A549 (cell line): ENCODE data around the gene ARHGAP11A. TPM values are rescaled to one million over a fixed set of nuclear protein-coding genes. Genes with fewer than 3 reads are reported as not detected.
"Not testable (repeated sequence)": the region's sequence is repeated elsewhere in the genome, so short reads cannot be mapped to it uniquely, and the experiment has no call there.

ENCODE experiments used
- ATAC-seq, 2 experiments: fragments of 200-7000 bp in 1 of 2; fragments of >200 bp in 1 of 2; cut with Nextera tagmentation in 1 of 2; cut with Tn5 transposase in 1 of 2; 3 replicates each; pipeline versions ENCODE4 v1.8.0 to v1.9.1; 2018 to 2020; ENCODE audit warnings: mild to moderate bottlenecking in 1 of 2, moderate library complexity in 1 of 2
- CTCF ChIA-PET: fragments of 300-600 bp; sonication (Branson Sonifier 250); formaldehyde crosslinking; extraction: SDS; loops from one replicate; lab custom pipeline; 2021; ENCODE audit warnings: antibody characterized with exemption, inconsistent platforms; lab: Yijun Ruan, JAX
- POLR2A ChIA-PET: fragments of 350-600 bp; formaldehyde crosslinking; extraction: SDS; loops from one replicate; lab custom pipeline; 2021; ENCODE audit warnings: antibody characterized with exemption, inconsistent platforms; lab: Yijun Ruan, JAX
- DNase-seq, 2 experiments: peaks; one replicate each; pipeline versions ENCODE4 v3.0.0 to v3.0.0-alpha.2; 2011 to 2016; ENCODE audit warnings: low read depth in 1 of 2, low spot score in 1 of 2
- FAIRE-seq: peaks from 2 replicates; lab custom pipeline; 2011; peaks lifted over from hg19 to GRCh38; lab: Jason Lieb, UNC
- H3K27ac ChIP-seq, 2 experiments: fragments of >200 bp; sonication (Bioruptor Twin); formaldehyde crosslinking; 3 replicates each; pipeline ENCODE4 v1.5.1; 2016 to 2017
- H3K4me1 ChIP-seq: fragments of >200 bp; sonication (Bioruptor Twin); formaldehyde crosslinking; 3 replicates; pipeline ENCODE4 v1.6.1; 2016
- H3K4me2 ChIP-seq: fragments of >200 bp; sonication (Bioruptor Twin); formaldehyde crosslinking; 3 replicates; pipeline ENCODE4 v1.6.1; 2016
- H3K4me3 ChIP-seq: fragments of >200 bp; sonication (Bioruptor Twin); formaldehyde crosslinking; 3 replicates; pipeline ENCODE4 v1.5.1; 2016
- H3K9me3 ChIP-seq: fragments of >200 bp; sonication (Bioruptor Twin); formaldehyde crosslinking; 3 replicates; pipeline ENCODE4 v1.6.1; 2016
- CEBPB ChIP-seq, 2 experiments: fragments of >200 bp in 1 of 2; sonication (Bioruptor Twin) in 1 of 2; formaldehyde crosslinking in 1 of 2; IDR thresholded peaks; 2 replicates each; pipeline ENCODE4 v1.6.1; 2012 to 2016
- JUN ChIP-seq, 2 experiments: fragments of >200 bp; sonication (Bioruptor Twin); formaldehyde crosslinking; IDR thresholded peaks; 2 replicates in 1 of 2; 3 replicates in 1 of 2; pipeline ENCODE4 v1.6.1; 2016 to 2017
- KDM5A ChIP-seq: fragments of 200-600 bp; sonication (generic); IDR thresholded peaks from 2 replicates; pipeline ENCODE4 v1.6.1; 2016; ENCODE audit warnings: antibody characterized with exemption, mild to moderate bottlenecking
- MYC ChIP-seq: IDR thresholded peaks from 2 replicates; pipeline ENCODE4 v1.6.1; 2012; ENCODE audit warnings: mild to moderate bottlenecking, inconsistent platforms, low read length, improper control_type of control experiment, borderline replicate concordance
- WGBS: methylation state at CpG from one replicate; pipeline ENCODE4 v1.1.6; 2017; ENCODE audit errors: missing lambda C conversion rate; 5-methylcytosine and 5-hydroxymethylcytosine counted together
- polyA minus RNA-seq: library from RNA; depleted of rRNA, polyadenylated mRNA; stranded (reverse); fragments of >200 nt; gene quantifications from 2 replicates; pipeline ENCODE4 v1.2.3, GENCODE V29; 2011; rRNA and poly(A)+ RNA removed
- polyA plus RNA-seq, 4 experiments: library from polyadenylated mRNA; depleted of rRNA in 3 of 4; stranded (reverse); fragments of >200 nt; fragmentation: RNase III in 1 of 4; extraction: RNeasy Plus Mini Kit Qiagen cat#74134 plus additional on column Dnase treatment in 1 of 4; gene quantifications; 2 replicates in 3 of 4; 3 replicates in 1 of 4; pipeline ENCODE4 v1.2.3, GENCODE V29; 2011 to 2017
- TF ChIP-seq, protein P1 (sequence below): IDR thresholded peaks from 2 replicates; pipeline ENCODE4 v1.6.1; 2012; ENCODE audit warnings: low read depth, borderline replicate concordance
- TF ChIP-seq, protein P2 (sequence below): IDR thresholded peaks from 2 replicates; pipeline ENCODE4 v1.6.1; 2012

Gene ARHGAP11A, protein sequence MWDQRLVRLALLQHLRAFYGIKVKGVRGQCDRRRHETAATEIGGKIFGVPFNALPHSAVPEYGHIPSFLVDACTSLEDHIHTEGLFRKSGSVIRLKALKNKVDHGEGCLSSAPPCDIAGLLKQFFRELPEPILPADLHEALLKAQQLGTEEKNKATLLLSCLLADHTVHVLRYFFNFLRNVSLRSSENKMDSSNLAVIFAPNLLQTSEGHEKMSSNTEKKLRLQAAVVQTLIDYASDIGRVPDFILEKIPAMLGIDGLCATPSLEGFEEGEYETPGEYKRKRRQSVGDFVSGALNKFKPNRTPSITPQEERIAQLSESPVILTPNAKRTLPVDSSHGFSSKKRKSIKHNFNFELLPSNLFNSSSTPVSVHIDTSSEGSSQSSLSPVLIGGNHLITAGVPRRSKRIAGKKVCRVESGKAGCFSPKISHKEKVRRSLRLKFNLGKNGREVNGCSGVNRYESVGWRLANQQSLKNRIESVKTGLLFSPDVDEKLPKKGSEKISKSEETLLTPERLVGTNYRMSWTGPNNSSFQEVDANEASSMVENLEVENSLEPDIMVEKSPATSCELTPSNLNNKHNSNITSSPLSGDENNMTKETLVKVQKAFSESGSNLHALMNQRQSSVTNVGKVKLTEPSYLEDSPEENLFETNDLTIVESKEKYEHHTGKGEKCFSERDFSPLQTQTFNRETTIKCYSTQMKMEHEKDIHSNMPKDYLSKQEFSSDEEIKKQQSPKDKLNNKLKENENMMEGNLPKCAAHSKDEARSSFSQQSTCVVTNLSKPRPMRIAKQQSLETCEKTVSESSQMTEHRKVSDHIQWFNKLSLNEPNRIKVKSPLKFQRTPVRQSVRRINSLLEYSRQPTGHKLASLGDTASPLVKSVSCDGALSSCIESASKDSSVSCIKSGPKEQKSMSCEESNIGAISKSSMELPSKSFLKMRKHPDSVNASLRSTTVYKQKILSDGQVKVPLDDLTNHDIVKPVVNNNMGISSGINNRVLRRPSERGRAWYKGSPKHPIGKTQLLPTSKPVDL
- polyA plus RNA-seq (2011; rRNA removed) (39.3 and 41.4 TPM in 2 replicates), polyA plus RNA-seq (2017; fragmentation: RNase III; extraction: RNeasy Plus Mini Kit Qiagen cat#74134 plus additional on column Dnase treatment) (90.9 to 121 TPM (median 121 TPM) in 3 replicates), polyA minus RNA-seq (9.8 and 10.6 TPM in 2 replicates)
- polyA plus RNA-seq (2012; cell fraction: cytosol; rRNA removed): 14.2 and 14.5 TPM in 2 replicates
- polyA plus RNA-seq (2012; cell fraction: nucleus; rRNA removed): 7.4 and 13.7 TPM in 2 replicates

DNA sequence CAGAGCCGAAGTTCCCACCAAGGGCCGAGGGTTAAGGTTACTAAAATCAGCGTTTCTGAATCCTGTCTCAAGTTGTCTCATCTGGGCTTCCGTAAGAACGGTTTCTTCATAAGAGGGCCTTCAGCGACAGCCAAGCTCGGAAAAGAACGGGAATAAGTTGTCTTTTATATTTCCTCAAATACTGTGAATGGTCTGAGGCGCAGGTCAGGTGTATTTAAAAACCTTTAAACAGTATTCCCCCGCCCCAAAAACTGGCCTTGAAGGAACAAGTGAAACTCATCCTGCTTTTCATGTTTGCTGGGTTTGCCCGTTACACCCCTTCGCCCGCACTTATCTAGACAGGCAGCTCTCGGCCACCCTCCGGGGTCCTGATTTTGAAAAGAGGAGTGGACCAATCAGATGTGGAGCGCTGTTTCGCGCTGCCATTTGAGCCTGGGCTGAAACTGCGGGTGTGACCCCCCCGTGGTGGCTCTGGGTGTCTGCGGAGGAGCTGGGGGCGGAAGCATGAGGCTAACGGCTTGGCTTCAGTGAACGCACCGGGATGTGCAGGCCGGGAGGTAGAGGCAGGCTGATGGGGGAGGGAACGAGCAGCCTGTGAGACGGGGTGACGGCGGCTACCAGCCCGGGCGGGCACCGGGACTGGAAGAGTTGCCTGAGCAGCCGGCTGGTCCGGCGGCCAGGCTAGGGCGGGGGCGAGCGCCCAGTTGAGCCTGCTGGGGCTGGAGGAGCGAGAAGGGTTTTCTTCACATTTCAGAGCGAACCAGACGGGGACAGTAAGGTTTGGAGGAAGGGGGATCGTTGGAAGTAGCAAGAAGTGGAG, at the start of gene ARHGAP11A:
TSS of gene ARHGAP11A (plus strand) at position 454 of the 820 bp plus-strand sequence. CDS start 708 bp downstream, outside the sequence.
- ATAC-seq (peak; percentile 75 to 92), DNase-seq (peak; percentile 52 to 96)
- CTCF ChIA-PET, FAIRE-seq, H3K9me3 ChIP-seq: not testable (repeated sequence)
- POLR2A ChIA-PET: interaction anchor here (0.5 to 0.6 kb wide), 3 partner anchors 274 to 1989 kb away, joined by 4 to 7 read pairs (median 7); partner anchors contain the start of gene ARHGAP11B
- TF ChIP-seq KDM5A (peak; percentile 62), JUN (IDR thresholded peaks at IDR 0.05) (peak in 1 of 2 experiments; percentile 61; a peak in 3 of 5 replicates), MYC (peak; percentile 24; the same call in 1 of the 2 replicates), CEBPB (IDR thresholded peaks at IDR 0.05) (peak; percentile 44 to 80; a peak in 3 of 4 replicates)
- TF ChIP-seq, protein P1, sequence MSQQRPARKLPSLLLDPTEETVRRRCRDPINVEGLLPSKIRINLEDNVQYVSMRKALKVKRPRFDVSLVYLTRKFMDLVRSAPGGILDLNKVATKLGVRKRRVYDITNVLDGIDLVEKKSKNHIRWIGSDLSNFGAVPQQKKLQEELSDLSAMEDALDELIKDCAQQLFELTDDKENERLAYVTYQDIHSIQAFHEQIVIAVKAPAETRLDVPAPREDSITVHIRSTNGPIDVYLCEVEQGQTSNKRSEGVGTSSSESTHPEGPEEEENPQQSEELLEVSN: peak; percentile 22; the same call in 1 of the 2 replicates
- TF ChIP-seq, protein P2, sequence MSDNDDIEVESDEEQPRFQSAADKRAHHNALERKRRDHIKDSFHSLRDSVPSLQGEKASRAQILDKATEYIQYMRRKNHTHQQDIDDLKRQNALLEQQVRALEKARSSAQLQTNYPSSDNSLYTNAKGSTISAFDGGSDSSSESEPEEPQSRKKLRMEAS: peak; percentile 60
- Histone ChIP-seq H3K4me1 (peaks cover 13% of the 10 kb centered on the region; the same call in 2 of the 3 replicates), H3K27ac (peak within 1 kb of the TSS; percentile 87 to 92), H3K4me3 (peak within 1 kb of the TSS; percentile 87), H3K4me2 (peak within 1 kb of the TSS; percentile 95)
- under 1% methylated on average over 25 of the region's 43 CpGs for WGBS

DNA sequence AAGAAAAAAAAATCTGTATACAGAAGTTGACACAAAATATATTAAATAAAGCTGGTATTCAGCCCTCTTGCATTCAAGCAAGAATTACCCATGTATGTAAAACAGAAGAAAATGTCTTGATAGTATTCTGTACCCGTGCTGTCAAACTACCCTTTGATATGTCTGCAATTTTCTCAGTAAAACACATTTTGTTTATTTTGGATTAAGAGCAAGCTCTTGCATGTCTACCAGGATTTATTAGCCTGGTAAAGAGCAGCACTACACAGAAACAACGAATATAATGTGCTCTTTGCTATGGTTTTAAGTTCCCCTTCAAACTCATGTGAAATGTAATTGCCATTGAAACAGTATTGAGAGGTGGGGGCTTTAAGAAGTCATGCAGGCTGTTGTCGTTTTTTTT, 46.3 kb upstream of the ARHGAP11A start:
- ATAC-seq, H3K4me3 ChIP-seq, H3K4me2 ChIP-seq, CTCF ChIA-PET, POLR2A ChIA-PET, FAIRE-seq, H3K9me3 ChIP-seq, DNase-seq, H3K27ac ChIP-seq, H3K4me1 ChIP-seq: not testable (repeated sequence)
- no CpG with 5 or more reads among the region's 3 CpGs for WGBS

DNA sequence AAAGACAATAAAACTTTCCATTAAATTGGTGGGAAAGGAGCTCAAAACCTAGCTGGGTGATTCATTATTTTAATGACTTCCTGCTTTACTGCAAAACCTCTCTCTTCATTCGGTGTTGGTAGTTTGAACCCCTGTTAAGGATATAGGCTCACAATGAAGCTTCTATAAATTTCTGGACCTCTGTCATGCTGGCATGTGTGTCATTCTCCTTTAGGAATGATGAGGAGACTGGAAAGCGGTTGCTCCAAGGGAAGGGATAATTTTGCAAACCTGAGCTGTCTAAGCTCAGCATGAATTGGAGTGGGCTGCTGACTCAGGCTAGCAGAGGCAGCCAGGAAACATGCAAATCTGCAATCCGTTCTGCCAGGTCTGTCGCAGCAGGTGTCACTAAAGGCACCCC, 36.8 kb upstream of the ARHGAP11A start:
- CTCF ChIA-PET, POLR2A ChIA-PET: not testable (repeated sequence)

DNA sequence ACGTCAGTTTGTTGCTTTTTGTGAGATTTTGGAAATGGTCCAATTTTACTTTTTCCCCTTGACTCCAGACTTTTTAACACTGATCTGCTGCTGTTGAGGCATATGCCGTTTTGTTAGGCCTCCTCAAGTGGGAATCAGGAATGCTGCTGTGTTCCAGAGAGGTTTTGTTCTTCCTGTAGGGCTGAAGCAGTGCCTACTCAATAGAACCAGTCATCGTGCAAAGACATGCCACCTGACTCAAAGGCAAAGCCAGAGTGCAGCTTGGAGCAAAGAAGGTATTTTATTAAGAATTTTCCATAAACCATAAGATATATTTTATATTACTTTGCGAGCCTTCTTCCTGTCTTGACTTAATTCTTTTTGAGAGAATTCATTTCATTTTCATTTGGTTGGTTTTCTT, 29.5 kb upstream of the ARHGAP11A start:
- H3K4me3 ChIP-seq, H3K4me2 ChIP-seq, DNase-seq, CTCF ChIA-PET, ATAC-seq, H3K9me3 ChIP-seq, H3K27ac ChIP-seq, H3K4me1 ChIP-seq, FAIRE-seq, POLR2A ChIA-PET: not testable (repeated sequence)
- WGBS: 100% methylated on average over 1 of the region's 4 CpGs

More for the DNA sequence above, 36.8 kb upstream of the ARHGAP11A start:
- not testable (repeated sequence) for H3K4me1 ChIP-seq, ATAC-seq, H3K27ac ChIP-seq, FAIRE-seq, H3K4me2 ChIP-seq, DNase-seq, H3K4me3 ChIP-seq, H3K9me3 ChIP-seq
- WGBS: 59% methylated on average over 2 of the region's 4 CpGs

DNA sequence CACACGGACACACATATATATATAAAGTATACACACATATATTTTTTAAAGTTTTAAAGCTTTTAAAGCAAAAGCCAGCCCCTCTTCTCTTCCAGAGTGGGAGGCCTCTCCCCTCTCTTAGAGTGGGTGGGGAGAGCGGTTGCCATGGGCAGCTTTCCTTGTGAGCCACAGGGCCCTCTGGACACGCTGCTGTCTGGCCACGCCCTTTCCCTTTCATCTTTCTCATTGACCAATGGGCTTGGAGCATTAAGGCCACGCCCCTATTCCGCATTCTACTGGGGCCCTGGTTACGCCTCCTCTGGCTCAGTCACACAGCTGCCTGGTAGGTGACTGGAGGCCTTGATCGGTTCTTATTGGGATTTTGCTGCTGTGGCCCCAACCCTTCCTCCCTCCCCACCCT, 22.2 kb upstream of the ARHGAP11A start, which contains the start of gene GOLGA8N:
TSS of gene GOLGA8N (plus strand) at position 306 of the 400 bp plus-strand sequence.
- WGBS: no CpG with 5 or more reads among the region's 8 CpGs
- FAIRE-seq, H3K4me1 ChIP-seq, H3K27ac ChIP-seq, H3K4me2 ChIP-seq, H3K4me3 ChIP-seq, CTCF ChIA-PET, ATAC-seq, DNase-seq, H3K9me3 ChIP-seq, POLR2A ChIA-PET: not testable (repeated sequence)

DNA sequence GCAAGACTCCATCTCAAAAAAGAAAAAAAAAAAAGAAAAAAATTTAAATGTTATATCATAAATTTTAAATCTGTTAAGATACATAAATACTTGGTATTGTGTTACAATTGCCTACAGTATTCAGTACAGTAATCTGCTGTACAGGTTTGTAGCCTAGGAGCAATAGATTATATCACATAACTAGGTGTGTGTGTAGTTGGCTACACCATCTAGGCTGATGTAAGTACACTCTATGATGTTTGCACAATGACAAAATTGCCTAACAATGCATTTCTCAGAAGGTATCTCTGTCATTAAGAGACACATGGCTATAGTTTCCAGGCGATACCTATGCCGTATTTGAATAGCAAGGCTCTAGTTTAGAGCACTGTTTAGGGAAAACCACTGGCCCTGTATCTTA, 5.8 kb upstream of the ARHGAP11A start:
- H3K4me2 ChIP-seq, POLR2A ChIA-PET, H3K4me3 ChIP-seq, H3K27ac ChIP-seq, H3K9me3 ChIP-seq, H3K4me1 ChIP-seq, FAIRE-seq, CTCF ChIA-PET, DNase-seq, ATAC-seq: not testable (repeated sequence)
- WGBS: 87% methylated on average over 2 of the region's 2 CpGs
